Retina (tissue), 1 donor: Measurements from ENCODE around the gene CAMTA1.
A peak's percentile ranks its signal among the peaks of the same experiment; 100 is the strongest.

ENCODE experiments used
- DNase-seq: peaks from one replicate; pipeline ENCODE4 v3.0.0-alpha.2; 2016

The CAMTA1 gene

DNA sequence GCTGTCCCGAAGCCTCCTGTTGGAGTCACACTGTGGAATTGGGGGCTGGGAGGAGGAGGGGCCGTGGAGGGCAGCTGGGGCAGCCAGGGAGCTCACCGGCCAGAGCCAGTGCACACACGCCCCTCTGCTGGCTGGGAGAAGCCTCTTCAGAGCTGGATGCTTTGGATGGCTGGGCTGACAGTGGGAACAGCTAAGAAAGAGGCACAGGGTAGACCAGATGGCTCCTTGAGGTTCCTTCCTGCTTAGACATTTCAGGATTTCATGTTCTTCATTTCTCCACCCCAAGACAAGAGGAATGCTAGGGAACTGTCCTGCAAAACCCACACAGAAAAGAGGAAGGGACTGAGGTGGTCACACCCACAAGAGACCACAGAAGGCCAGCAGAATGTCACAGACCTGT is 731.1 kb downstream of the CAMTA1 start:
- DNase-seq: no peak

DNA sequence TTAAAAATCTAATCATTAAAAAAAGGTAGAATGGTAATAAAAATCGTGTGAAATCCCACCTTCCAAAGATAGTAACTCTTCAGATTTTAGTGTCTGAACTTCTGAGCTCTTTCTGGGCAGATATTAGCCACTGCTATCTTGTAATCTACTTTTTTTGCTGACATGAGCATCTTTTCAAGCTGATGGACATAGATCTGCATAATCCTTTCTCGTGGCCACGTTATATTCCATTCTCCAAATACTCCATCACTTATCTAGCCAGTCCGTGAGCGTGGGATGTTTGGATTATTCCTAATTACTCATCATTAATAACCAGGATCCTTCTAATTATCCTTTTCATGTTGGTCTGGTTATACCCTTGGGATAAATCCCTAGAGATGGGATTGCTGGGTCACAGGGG is 731.7 kb downstream of the CAMTA1 start:
- DNase-seq: no peak

DNA sequence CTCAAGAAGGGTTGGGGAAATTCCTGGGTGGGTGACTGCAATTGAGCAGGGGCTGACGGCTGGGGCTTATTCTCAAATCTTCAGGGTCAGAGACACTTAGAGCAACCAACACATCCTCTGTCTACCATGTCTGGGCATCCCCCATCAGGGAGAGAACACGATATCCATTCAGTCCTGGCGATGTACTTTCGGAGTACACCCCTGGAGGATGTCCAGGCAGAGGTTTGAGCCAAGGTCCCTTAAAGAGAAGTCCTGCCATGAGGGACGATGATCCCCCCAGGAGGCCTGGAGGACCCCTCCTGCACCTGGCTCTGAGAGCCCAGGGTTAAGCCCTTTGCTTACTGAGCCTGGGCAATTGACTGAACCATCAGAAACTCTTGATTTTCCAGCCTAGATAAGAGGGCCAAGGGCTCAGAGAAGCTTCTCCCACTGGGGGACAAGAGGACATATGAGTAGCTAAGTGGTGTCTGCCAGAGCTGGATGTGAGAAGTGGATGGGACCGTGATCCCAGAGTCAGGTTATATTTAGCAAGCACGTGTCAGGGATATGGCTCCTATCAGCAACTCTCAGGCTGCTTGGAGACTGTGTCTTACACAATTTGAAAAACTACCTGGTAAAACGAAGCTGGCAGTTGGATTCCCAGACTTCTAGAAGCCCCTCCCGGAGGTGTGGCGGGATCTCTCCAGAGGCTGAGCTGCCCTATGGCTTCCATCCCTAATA is 732.5 kb downstream of the CAMTA1 start:
- no peak for DNase-seq

DNA sequence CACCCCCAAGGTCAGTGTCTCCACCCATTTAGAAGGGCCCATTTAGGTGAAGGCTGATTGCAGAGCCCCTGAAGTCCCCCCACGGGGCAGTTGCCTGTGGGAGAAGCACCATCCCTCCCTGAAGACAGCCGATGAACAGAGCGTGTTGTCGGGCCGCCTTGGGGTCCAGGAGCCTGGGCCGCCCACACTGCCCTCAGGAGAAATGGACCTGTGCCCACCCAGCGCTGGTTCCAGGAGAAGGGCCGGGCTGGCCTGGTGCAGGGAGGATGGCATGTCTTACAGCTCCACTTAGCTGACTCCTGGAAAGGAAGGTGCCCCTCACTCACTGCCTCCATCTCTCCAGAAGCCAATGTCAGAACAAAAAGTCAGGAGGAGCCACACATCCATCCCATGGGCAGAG is 733.2 kb downstream of the CAMTA1 start:
- DNase-seq: no peak

DNA sequence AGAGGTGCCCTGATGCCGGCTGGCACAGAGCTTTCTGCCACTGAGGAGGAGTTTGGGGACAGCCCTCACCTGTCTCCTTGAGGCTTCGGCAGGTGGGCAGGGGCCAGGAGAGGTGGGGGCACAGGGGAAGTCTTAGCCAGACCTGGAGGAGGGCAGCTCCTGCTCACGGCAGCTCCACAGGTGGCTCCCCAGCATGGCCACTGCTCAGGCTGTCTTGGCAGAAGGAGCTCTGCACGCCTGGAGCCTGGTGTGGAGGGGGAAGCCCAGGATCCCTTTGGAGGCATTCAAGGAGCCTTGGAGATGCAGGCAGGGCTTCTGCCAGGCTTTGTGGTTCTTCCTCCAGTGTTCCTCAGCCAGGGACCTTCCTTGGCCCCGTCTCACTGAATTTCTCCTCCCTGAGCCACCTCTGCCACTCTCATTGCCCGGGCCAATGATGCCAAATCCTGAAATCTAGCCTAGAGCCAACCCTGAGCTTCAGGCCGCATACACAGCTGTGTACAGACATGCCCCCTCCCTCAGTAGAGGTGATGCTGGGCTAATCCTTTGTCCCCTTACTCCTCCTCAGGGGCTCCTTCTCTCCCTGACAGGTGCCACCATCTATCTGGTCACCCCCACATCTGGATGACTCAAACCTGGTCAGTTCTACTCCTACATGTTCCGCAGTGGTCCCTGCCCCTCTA is 734.1 kb downstream of the CAMTA1 start:
- DNase-seq: no peak

DNA sequence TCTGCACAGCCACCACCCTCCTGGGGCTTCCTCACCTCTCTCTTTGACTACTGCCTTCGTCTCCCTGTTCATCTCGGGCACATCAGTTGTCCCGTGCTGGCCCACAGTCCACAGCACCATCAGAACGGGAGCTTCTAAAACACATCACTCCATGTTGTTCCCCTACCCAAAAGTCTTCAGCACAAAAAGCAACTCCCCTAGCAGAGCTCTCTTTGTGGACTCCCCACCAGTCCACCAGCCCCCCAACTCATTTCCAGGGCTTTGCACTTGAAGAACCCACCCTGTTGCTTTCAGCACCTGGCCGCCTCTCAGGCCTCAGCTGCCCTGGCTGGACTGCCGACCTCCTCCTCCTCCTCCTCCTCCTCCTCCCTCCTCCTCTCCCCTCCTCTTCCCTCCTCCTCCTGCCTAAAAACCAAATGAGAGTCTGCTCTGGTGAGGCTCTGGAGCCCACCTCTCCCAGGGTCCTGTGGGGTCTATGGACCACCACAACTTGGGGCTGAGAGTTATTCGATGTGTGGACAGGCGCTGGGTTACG is 734.7 kb downstream of the CAMTA1 start:
- no peak for DNase-seq

DNA sequence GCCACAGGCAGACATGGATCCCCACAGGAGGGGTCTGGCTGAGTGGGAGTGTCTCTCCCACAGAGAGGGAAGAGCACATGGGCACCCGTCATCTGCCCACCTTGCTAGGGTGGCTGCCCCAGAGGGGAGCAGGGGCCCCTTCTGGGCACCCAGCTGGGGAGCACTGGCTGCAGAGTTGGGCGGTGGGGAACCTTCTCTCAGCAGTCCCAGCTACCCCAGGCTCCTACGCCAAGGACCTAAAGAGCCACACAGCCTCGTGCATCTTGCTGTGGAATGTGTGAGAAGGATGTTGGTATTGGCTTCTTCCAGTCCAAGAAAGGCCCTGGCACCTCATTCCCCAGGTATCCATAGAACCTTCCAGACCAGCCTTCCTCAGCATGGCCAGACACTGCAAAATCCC is 735.2 kb downstream of the CAMTA1 start:
- no peak for DNase-seq

DNA sequence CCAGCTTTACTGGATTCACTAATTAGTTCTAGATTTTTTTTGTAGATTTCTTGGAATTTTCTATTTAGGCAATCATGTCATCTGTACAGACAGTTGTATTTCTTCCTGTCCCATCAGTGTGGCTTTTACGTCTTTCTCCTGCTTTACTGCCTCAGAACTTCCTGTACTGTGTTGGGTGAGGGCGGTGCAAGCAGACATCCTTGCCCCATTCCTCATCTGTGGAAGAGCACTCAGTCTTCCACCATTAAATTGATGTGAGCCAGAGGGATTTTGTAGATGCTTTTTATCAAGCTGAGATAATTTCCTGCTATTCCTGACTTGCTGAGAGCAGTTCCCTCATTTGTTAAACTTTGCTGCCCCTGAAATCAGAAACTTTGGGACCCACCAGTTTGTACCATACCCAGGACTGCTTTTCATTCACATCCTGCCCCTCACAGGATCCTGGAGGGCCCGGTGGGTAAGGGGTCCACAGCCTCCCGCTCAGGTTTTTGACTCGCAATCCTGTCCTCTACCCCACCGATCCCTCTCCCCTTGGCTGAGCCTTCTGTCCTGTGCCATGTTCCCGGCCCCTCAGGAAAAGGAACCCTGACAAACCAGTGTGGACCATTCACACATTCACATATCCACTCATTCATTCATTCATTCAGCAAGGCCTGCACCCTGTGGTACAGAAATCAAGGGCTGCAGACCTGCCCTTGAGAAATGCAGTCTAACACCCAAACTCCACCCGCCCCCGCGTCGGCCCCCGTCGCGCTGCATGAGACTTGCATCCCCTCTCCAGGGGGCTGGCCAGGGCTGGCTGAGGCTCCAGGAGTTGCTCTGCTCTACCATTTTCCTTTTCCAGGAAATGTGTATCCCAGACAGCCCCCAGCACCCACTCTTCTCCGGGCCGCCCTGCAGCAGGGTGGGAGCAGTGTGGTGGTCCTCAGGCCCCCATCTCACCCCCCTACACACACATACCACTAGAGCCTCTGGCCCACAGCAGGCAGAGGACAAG is 739.4 kb downstream of the CAMTA1 start:
- no peak for DNase-seq

DNA sequence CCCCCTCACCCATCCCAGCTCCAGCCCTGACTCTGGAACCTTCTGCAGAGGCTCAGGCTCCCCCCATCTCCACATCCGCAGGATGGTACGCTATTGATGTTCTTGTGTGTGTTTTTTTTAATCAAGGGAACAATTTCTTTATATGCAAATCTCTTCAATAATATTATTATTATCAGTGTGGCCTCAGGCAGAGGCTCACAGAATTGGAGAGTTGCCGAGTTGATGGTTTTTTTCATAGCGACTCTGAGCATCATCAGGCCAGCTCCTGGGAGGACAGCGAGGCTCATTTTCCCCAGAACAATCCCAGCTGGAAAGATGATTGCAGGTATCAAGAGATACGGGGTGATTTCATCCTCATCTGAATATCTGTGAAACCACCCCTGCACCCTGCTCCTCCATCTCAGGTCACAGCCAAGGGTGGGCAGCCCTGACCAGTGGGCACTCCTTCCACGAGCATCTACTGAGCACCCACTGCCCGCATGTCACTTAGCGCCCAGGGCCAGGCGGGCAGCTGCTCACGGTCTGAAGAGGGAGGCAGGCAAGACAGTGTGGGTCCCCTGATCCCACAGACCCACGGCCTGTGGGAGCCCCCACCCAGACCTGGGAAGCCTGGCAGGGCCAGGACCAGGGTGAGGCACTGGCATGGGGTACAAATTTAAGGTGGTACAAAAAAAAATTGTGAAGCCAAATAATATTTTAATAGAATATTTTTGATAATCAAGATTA is 740.2 kb downstream of the CAMTA1 start:
- no peak for DNase-seq

DNA sequence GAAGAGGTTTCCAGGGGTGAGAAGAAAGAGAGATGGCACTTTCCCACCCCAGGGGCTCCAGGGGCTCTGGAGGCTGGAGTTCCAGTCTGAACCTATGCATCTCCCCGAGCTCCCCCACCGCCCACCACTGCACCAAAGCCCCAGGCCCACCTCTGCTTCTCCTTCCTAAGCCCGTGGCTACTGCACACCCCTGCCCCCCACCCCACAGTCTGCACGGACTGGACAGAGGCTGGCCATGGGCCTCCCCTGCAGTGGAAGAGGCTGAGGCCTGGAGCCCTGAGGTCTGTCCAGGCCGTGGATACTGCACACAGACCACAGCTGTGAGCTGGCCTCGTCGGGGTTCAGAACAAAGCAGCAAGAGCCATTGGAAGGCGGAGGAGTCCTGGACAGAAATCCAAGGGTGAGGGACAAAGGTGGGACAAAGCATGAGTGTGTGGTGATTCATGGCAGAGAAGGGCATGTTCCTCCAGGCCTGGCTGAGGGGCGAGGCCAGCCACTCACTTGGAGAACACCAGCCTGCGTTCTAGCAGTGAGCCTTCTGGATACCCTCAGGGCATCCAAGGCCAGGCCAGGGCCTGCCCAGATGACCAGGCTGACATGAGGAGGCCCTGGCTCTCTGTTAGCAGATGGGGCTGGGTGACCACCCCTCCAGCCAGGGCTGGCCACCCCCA is 741.1 kb downstream of the CAMTA1 start:
- DNase-seq: no peak

DNA sequence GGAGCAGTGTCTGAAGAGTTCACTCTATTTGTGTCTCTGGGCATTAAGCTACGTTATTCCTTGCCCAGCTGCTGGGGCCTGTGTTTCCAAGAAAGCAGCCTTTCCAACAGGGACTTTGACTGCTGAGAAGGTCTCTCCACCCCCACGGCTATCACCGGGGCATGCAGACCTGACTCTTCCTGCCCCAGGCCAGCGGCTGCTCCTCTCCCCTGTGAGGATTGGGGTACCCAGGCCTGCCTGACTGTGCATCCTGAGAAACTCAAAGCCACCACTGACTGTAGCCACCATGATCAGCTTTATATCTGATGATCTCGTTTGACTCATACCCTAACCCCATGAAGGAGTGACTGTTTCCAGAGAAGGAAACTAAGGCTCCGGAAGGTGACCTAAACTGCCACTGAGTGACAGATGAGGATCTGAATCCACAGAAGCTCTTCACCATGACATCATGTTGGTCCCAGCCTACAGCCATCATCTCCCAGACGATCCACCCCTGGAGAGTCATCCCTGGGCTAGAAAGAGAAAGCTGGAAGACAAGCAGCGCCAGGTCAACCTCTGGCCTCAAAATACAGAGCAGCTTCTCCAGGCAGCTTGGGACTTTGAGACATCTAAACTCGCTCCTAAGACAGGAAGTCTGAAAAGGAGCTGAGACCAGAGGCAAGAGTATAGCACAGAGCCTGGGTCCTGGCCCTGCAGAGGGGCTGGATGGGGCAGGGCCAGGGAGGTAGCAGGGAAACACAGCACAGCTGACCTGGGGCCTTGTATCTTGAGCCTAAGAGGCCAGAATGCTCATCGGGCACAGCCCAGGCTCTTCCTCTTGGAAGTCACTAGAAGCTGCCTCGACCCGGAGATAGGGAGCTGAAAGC is 741.8 kb downstream of the CAMTA1 start:
- no peak for DNase-seq

DNA sequence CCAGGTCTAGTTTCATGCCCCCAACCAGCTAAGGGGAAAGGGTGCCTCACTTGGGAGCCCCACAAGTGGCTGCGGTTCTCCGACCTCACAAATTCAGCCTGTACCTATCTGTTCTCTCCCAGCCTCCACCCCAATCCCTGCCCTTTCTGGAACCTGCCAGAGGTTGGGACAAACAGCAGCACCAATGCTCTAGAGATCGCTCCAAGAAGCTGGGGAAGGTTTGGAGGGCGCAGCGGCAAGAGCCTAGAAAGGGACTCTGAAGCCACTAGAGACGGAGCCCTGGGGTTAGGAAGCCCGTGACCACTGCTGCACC is 742.4 kb downstream of the CAMTA1 start:
- DNase-seq: no peak

DNA sequence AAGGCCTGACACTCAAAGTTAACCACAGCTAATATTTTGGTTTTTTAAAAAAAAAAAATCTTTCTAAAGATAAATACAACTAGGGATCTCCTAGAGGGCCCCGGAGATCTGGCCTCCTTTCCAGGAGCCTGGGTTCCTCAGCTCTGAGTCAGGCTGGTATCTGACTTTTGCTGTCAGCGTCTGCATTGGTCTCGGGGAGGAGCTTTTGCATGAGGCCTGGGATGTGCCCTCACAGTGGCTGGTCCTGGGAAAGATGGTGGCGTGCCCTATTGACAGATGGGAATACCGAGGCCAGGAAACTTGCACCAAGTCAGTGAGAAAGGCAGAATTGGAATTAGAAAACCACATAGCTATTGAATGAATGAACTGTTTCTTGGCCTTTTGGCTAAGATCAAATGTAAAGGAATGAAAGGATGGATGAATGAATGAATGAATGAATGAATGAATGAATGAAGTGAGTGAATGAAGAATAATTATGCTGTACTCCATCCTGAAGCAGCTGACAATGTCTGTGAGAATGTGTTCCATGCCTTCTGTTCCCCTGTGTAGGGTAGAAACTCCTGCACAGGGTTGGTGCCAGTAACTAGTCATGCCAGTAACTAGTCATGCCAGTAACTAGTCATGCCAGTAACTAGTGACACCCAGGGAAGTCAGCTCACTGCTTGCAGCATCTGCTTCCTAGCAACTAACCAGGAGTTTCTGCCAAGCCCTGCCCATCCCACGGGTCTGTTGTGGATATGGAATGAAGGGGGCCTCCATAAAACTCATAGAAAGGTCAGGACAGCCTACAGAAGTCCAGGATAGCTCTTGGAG is 743.3 kb downstream of the CAMTA1 start:
- DNase-seq: no peak

DNA sequence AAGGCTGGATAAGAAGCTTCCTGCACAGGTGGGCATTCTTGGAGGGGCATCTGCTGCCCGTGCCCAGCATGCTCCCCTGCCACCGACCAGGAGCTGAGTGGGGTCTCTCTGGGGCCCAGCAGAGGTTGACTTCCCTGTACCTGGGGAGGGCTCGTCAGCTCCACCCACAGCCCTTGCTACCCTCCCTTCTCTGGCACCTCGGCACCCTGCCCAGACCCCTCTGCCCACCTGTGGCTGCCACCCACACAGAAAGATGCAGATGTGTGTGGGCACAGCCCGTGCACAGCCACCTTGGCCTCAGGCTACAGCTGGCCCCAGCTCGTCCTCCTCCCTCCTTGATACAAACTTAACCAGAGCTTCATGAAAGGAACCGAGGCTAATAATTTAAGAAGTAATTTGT is 744.7 kb downstream of the CAMTA1 start:
- no peak for DNase-seq

DNA sequence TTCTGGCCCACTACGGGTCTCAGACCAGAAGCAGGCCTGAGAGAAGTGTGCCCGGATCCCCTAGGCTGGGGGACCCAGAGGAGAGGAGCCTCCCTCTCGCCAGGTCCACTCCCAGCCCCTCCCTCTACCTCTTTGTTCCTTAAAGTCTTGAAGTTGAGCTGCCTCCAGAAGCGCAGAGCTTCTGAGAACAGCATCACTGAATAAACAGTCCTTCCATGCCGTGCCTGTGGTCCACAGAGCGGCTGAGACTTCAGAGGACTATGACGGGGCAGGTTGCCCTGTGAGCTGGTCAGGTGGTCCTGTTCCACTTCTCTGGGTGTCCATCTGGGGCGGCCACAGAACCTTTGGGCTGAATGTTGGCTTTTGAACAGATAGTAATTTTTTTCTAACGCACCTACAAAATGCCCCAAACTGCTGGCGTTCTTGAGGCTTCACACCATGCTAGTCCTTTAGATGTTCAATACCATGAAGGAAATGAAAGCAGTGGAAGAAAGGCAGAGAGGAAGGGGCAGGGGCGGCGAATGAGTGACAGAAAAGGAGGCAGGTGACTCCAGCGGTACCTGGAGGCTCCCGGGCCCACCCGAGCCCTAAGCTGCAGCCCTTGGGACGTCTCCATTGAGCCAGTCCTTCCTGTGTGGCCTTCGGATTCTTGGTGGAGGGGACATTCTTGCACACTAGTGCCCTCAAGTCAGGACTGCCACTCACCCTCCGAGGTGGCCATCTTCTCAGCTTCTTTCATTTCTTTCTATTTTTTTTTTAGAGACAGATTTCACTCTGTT is 746.5 kb downstream of the CAMTA1 start:
- DNase-seq: no peak

DNA sequence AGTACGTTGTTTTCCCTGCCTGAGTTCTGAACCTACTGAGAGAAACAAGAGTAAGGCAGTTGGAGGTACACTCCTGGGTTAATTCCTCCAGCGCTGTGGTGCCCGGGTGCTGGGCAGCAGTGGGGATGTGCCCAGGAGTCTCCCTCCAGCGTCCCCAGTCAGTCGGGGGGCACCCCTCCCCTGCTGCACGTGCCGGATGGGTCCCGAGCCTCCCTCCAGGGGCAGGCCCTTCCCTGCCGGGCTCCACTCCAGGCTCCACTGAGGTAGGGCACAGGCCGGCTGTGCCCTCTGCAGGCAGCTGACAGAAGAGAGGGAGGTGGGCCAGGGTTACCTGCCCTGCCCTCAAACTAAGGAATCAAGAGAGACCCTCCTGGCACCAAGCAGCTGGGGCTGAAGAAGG is 747.8 kb downstream of the CAMTA1 start:
- DNase-seq: no peak

DNA sequence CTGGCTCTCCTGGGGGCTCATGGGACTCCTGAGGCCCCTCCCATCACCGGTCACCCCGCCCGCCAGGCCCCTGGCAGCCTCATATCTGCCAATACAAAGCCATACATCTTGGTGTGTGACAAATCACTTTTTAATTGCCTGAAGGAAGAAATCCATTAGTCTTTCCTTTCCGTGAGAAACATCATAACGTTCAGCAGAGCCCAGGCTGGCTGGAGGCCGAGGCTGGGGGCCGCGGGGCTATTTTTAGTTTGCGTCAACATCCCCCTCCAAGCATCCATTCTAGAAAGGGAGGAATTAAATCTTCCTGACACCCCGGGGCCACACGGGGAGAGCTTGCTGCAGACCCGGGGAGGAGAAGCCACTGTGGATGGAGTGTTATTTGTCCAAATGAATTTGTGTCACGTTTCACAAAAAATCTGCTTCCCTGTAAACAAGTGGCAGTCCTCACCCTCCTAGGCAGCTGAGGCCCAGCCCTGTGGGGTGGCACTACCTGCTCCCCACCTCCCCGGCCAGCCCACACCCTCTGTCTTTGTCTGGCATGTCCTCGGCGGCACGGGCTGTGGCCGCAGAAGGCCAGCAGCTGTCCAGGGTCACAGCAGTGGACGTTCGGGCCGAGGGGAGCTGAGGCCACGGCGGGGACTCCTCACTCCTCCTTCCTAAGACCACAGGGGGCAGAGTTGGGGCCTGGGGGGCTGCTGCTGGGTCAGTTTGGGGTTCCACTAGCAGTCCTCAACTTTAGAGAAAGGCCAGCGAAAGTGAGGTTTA is 749.0 kb downstream of the CAMTA1 start:
- DNase-seq: peak; percentile 67

DNA sequence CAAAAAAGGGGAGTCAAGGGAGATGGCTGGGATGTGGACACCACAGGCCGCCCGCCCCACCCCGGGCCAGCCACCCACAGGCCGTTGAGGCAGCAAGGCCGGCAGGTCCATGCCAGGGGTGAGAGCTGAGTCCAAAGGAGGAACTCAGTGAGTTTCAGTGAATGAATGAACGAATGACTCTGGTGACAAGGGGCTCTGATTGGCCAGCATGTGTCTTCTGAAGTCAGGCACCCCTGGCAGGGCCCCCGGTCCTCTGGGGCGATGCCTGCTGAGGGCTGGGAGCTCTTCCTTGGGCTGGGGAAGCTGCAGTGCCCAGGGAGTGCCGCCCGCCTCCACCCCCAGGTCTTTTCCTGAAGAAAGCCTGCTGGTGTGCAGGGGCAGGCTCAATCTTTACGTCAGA is 749.8 kb downstream of the CAMTA1 start:
- no peak for DNase-seq
